ENCODE data around the gene USP12.

GRCh38 chr13:27039171-27039701 is 132.4 kb downstream of the USP12 start:
- TF ChIP-seq, protein P1, sequence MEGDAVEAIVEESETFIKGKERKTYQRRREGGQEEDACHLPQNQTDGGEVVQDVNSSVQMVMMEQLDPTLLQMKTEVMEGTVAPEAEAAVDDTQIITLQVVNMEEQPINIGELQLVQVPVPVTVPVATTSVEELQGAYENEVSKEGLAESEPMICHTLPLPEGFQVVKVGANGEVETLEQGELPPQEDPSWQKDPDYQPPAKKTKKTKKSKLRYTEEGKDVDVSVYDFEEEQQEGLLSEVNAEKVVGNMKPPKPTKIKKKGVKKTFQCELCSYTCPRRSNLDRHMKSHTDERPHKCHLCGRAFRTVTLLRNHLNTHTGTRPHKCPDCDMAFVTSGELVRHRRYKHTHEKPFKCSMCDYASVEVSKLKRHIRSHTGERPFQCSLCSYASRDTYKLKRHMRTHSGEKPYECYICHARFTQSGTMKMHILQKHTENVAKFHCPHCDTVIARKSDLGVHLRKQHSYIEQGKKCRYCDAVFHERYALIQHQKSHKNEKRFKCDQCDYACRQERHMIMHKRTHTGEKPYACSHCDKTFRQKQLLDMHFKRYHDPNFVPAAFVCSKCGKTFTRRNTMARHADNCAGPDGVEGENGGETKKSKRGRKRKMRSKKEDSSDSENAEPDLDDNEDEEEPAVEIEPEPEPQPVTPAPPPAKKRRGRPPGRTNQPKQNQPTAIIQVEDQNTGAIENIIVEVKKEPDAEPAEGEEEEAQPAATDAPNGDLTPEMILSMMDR (IDR thresholded peaks at IDR 0.05; ENCODE audit: insufficient read depth, low read length): no peak
- TF ChIP-seq REST (IDR thresholded peaks at IDR 0.05; ENCODE audit: insufficient replicate concordance, low read depth): no peak

Data from HL-60 (cell line).